Coronary artery (tissue), 2 donors: ENCODE data around the gene DCAF6.
"Not testable (repeated sequence)": the region's sequence is repeated elsewhere in the genome, so short reads cannot be mapped to it uniquely, and the experiment has no call there.

Experiments used
- DNase-seq: peaks from one replicate; pipeline ENCODE4 v3.0.0-alpha.2; 2017; ENCODE audit warnings: low spot score
- H3K27ac ChIP-seq, 2 donors: fragments of 200-600 bp; sonication (generic); one replicate each; pipeline ENCODE4 v1.5.1; 2016 to 2019
- H3K4me3 ChIP-seq: fragments of 200-600 bp; sonication (generic); 2 replicates; pipeline ENCODE4 v1.5.1; 2016; ENCODE audit warnings: mild to moderate bottlenecking, moderate library complexity
- CTCF ChIP-seq: fragments of 200-600 bp; sonication (generic); IDR thresholded peaks from one replicate; pipeline ENCODE4 v1.5.1; 2019; ENCODE audit warnings: antibody characterized with exemption

Gene DCAF6

GRCh38 chr1:168054117-168054516 lies 117.6 kb downstream of the DCAF6 start:
- no peak overlapping the region for H3K27ac ChIP-seq
- H3K4me3 ChIP-seq = no peak overlapping the region
- no peak for DNase-seq
- no peak for TF ChIP-seq CTCF

- H3K4me3 ChIP-seq, DNase-seq, H3K27ac ChIP-seq: not testable (repeated sequence)
These were observed 119.7 kb downstream of the DCAF6 start for GRCh38 chr1:168056152-168056551.

GRCh38 chr1:168057355-168057754 lies 120.9 kb downstream of the DCAF6 start:
- Histone ChIP-seq H3K4me3 (no peak overlapping the region), H3K27ac (no peak overlapping the region)
- DNase-seq = no peak
- TF ChIP-seq CTCF = no peak

GRCh38 chr1:168057921-168058320 lies 121.4 kb downstream of the DCAF6 start:
- no peak overlapping the region for H3K27ac ChIP-seq
- no peak for DNase-seq
- H3K4me3 ChIP-seq = no peak overlapping the region
- TF ChIP-seq CTCF = no peak

- TF ChIP-seq CTCF = no peak
- Histone ChIP-seq H3K27ac (no peak overlapping the region), H3K4me3 (no peak overlapping the region)
- DNase-seq = no peak
These were observed 127.7 kb downstream of the DCAF6 start for GRCh38 chr1:168064216-168064615.

- TF ChIP-seq CTCF = no peak
- DNase-seq = no peak
- H3K4me3 ChIP-seq = no peak overlapping the region
These were observed 129.0 kb downstream of the DCAF6 start for GRCh38 chr1:168065506-168065905.

GRCh38 chr1:168069384-168069783 lies 132.9 kb downstream of the DCAF6 start:
- Histone ChIP-seq H3K27ac (no peak overlapping the region), H3K4me3 (no peak overlapping the region)
- DNase-seq = no peak
- no peak for TF ChIP-seq CTCF

More at GRCh38 chr1:168065506-168065905, 129.0 kb downstream of the DCAF6 start:
- no peak overlapping the region for H3K27ac ChIP-seq

GRCh38 chr1:168079761-168080160 lies 143.3 kb downstream of the DCAF6 start:
- TF ChIP-seq CTCF = no peak
- DNase-seq = no peak
- H3K27ac ChIP-seq = no peak overlapping the region
- no peak overlapping the region for H3K4me3 ChIP-seq
